HepG2 (cell line): Measurements from ENCODE around the gene MAN1C1. TPM values are rescaled to one million over a fixed set of nuclear protein-coding genes. Genes with fewer than 3 reads are reported as not detected.

ENCODE experiments used
- ATAC-seq: fragments of 200-7000 bp; cut with Tn5 transposase; 3 replicates; pipeline ENCODE4 v1.9.1; 2020; ENCODE audit warnings: mild to moderate bottlenecking, moderate library complexity
- BruUV-seq: library from RNA; stranded (reverse); fragments of 400-500 nt; replicated peaks from 2 replicates; lab custom pipeline; 2021; lab: Mats Ljungman, UMichigan
- CTCF ChIA-PET: fragments of 300-600 bp; formaldehyde crosslinking; extraction: SDS; loops from one replicate; lab custom pipeline; 2021; ENCODE audit warnings: low total read pairs, inconsistent platforms, low intra/inter-chr PET ratio; lab: Yijun Ruan, JAX
- POLR2A ChIA-PET: fragments of 350-600 bp; sonication (Branson Sonifier 250); formaldehyde crosslinking; loops from one replicate; lab custom pipeline; 2020; ENCODE audit warnings: antibody characterized with exemption, inconsistent platforms; lab: Yijun Ruan, JAX
- DNase-seq: peaks from one replicate; pipeline ENCODE4 v3.0.0-alpha.2; 2015; ENCODE audit warnings: low spot score
- FAIRE-seq: peaks from 3 replicates; lab custom pipeline; 2011; peaks lifted over from hg19 to GRCh38; lab: Jason Lieb, UNC
- H2AFZ ChIP-seq: one replicate; pipeline ENCODE4 v1.6.1; 2011; ENCODE audit warnings: low read length, inconsistent platforms
- H3K27ac ChIP-seq: fragments of 300-600 bp; 3 replicates; pipeline ENCODE4 v1.8.0; 2011; ENCODE audit warnings: mixed run types, mild to moderate bottlenecking, mixed read lengths, low read length, inconsistent platforms; ENCODE audit not compliant: insufficient read depth; ENCODE audit errors: extremely low read length
- H3K27me3 ChIP-seq, 2 experiments: fragments of 200-600 bp in 1 of 2; 2 replicates in 1 of 2; 3 replicates in 1 of 2; pipeline versions ENCODE4 v1.6.0 to v1.8.0; 2011; ENCODE audit warnings: low read length in 2 of 2, mild to moderate bottlenecking in 2 of 2, moderate library complexity in 2 of 2, inconsistent platforms in 1 of 2; ENCODE audit not compliant: insufficient read depth in 2 of 2, control insufficient read depth in 1 of 2
- H3K36me3 ChIP-seq, 2 experiments: fragments of 200-600 bp in 1 of 2; replicated peaks in 1 of 2; 2 replicates in 1 of 2; 3 replicates in 1 of 2; pipeline versions ENCODE4 v1.5.1 to v1.8.0; 2011; ENCODE audit warnings: low read length in 2 of 2, inconsistent platforms in 1 of 2; ENCODE audit not compliant: insufficient read depth in 2 of 2, control insufficient read depth in 1 of 2
- H3K4me1 ChIP-seq: 2 replicates; pipeline ENCODE4 v1.5.1; 2012; ENCODE audit warnings: low read length, inconsistent platforms; ENCODE audit not compliant: insufficient read depth
- H3K4me2 ChIP-seq: 2 replicates; pipeline ENCODE4 v1.6.0; 2011; ENCODE audit warnings: low read depth, low read length, inconsistent platforms
- H3K4me3 ChIP-seq, 3 experiments: fragments of 200-600 bp in 1 of 3; sonication (generic), shearing (Covaris generic) in 1 of 3; replicated peaks in 1 of 3; 2 replicates each; pipeline ENCODE4 v1.5.1; 2011 to 2016; ENCODE audit warnings: low read length in 3 of 3, inconsistent platforms in 2 of 3, low read depth in 2 of 3, mild to moderate bottlenecking in 2 of 3, control low read depth in 1 of 3, mixed read lengths in 1 of 3; ENCODE audit not compliant: insufficient read depth in 1 of 3
- H3K79me2 ChIP-seq: one replicate; pipeline ENCODE4 v1.6.1; 2011; ENCODE audit warnings: low read length, inconsistent platforms; ENCODE audit not compliant: insufficient read depth
- H3K9ac ChIP-seq: 2 replicates; pipeline ENCODE4 v1.6.0; 2011; ENCODE audit warnings: mild to moderate bottlenecking, low read depth, low read length, inconsistent platforms; ENCODE audit not compliant: insufficient read depth
- H3K9me3 ChIP-seq: 2 replicates; pipeline ENCODE4 v1.5.1; 2012; ENCODE audit warnings: mild to moderate bottlenecking, low read length
- H4K20me1 ChIP-seq: 2 replicates; pipeline ENCODE4 v1.6.0; 2011; ENCODE audit warnings: inconsistent platforms, mild to moderate bottlenecking, low read length, moderate library complexity; ENCODE audit not compliant: insufficient read depth
- NPAS2 ChIP-seq: sonication (generic); formaldehyde crosslinking; IDR thresholded peaks from 2 replicates; pipeline ENCODE4 v1.8.0; 2022; ENCODE audit warnings: mild to moderate bottlenecking, missing genetic modification reagents, borderline replicate concordance
- SIN3B ChIP-seq: fragments of 150-350 bp; IDR thresholded peaks from 2 replicates; pipeline ENCODE4 v1.6.1; 2014; ENCODE audit warnings: low read length
- SPEN ChIP-seq: sonication (generic); formaldehyde crosslinking; IDR thresholded peaks from 2 replicates; pipeline ENCODE4 v1.5.1; 2020; ENCODE audit warnings: low read depth, mild to moderate bottlenecking, missing genetic modification reagents
- ZBTB7B ChIP-seq: sonication (generic); formaldehyde crosslinking; IDR thresholded peaks from 2 replicates; pipeline ENCODE4 v1.4.0; 2020; ENCODE audit warnings: missing genetic modification reagents
- ZBTB8A ChIP-seq: sonication (generic); formaldehyde crosslinking; IDR thresholded peaks from 2 replicates; pipeline ENCODE4 v1.4.0; 2020; ENCODE audit warnings: mild to moderate bottlenecking, low read depth, missing genetic modification reagents, borderline replicate concordance
- ZNF574 ChIP-seq: sonication (generic); formaldehyde crosslinking; IDR thresholded peaks from 2 replicates; pipeline ENCODE4 v1.4.0; 2020; ENCODE audit warnings: missing genetic modification reagents
- WGBS: methylation state at CpG from one replicate; pipeline ENCODE4 v1.1.6; 2017; ENCODE audit warnings: low lambda C conversion rate; 5-methylcytosine and 5-hydroxymethylcytosine counted together
- in situ Hi-C: cut with HindIII; loops from 2 replicates; pipeline ENCODE4 v1.10.0; 2017; ENCODE audit warnings: low pct_unique_long_range_greater_than_20kb; ENCODE audit not compliant: extremely low pct_ligation_motif_present
- intact Hi-C: fragments of 100-400 bp; cut with micrococcal nuclease; formaldehyde crosslinking; loops from one replicate; pipeline ENCODE4 v1.10.0; 2022; ENCODE audit not compliant: unreplicated experiment
- polyA plus RNA-seq, 8 experiments: library from polyadenylated mRNA; depleted of rRNA in 3 of 8; stranded (reverse) in 7 of 8; unstranded in 1 of 8; fragments of >200 nt; fragmentation: Illumina TruSeq in 4 of 8; extraction: Trizol in 4 of 8; gene quantifications; 2 replicates each; pipeline versions ENCODE4 v1.2.1 to v1.2.3, GENCODE V29; 2011 to 2016; ENCODE audit warnings: low read depth in 4 of 8, missing spikeins in 1 of 8, mixed read lengths in 1 of 8; ENCODE audit not compliant: insufficient read depth in 1 of 8
- total RNA-seq, 5 experiments: library from RNA; depleted of rRNA; stranded (reverse); fragments of >200 nt; fragmentation: Illumina TruSeq; extraction: Trizol; gene quantifications; 2 replicates each; pipeline ENCODE4 v1.2.3, GENCODE V29; 2016; ENCODE audit warnings: low read depth in 1 of 5

MAN1C1 gene
- total and polyA plus RNA-seq, 2 of the 13 experiments (the other 11 are each of a cell fraction or from before 2014, with no cell fraction given), result 0.18 to 0.49 TPM

- H3K4me3 ChIP-seq, result no peak overlapping the region
- no TSS peak for BruUV-seq
- DNase-seq (no peak), ATAC-seq (no peak), FAIRE-seq (no peak)
- no peak overlapping the region for H2AFZ ChIP-seq
- H4K20me1 ChIP-seq, result no peaks in the 10 kb centered on the region
- H3K79me2 ChIP-seq, result no peaks in the 10 kb centered on the region
- peaks cover 1 to 22% of the 10 kb centered on the region in 2 experiments; a peak in 2 of 5 replicates for H3K27me3 ChIP-seq
- H3K9me3 ChIP-seq, result no peaks in the 10 kb centered on the region
- in situ Hi-C loops, result no loop called here
- H3K4me1 ChIP-seq, result no peaks in the 10 kb centered on the region
- POLR2A ChIA-PET, result no interaction called here
- no peak overlapping the region for H3K9ac ChIP-seq
- no peak overlapping the region for H3K27ac ChIP-seq
- WGBS, result 48% methylated on average over 14 of the region's 14 CpGs
- CTCF ChIA-PET, result no interaction called here
- intact Hi-C loops, result no loop called here
- TF ChIP-seq SPEN (CRISPR knock-in tag), result no peak
- TF ChIP-seq NPAS2, result no peak
- no peak for TF ChIP-seq ZBTB8A (CRISPR knock-in tag)
- no peak for TF ChIP-seq SIN3B
- no peak for TF ChIP-seq ZNF574 (CRISPR knock-in tag)
- no peak for TF ChIP-seq ZBTB7B (CRISPR knock-in tag)
- H3K36me3 ChIP-seq, result no peaks in the 10 kb centered on the region
- no peak overlapping the region for H3K4me2 ChIP-seq
Measured at GRCh38 chr1:25583519-25584370, 32.8 kb upstream of the MAN1C1 start.
